Retina (tissue), 1 donor: ENCODE data around the gene ETF1.

Experiments
- DNase-seq: peaks from one replicate; pipeline ENCODE4 v3.0.0-alpha.2; 2016

ETF1 gene

DNA sequence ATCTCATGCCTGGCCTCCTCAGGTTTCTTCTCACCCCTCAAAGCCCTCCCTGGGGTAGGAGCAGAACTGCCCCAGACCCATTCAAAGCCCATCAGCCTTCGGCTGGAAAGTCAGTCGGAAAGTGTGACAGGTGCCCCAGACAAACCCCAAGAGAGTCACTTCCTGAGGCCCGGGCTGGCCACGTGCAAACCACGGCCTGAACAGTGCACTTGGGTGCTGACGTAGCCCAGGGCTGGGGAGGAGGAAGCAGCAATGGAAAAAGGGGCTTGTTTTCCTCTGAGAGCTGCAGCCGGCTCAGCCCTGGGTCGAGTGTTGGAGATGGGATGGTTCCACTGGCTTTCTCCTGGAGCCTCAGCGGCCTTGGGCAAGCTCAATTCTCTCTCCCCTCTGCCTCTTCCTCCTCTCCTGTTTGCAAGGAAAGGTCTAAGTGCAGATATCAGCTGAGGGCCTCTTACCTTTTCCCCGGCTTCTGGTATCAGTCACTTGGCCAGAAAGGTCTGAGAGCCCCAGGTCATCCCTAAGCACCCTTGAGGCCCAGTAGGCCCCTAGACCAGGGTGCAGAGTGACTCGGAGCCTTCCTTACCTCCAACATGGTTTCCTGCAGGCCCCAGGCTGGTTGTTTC, 83.6 kb downstream of the ETF1 start:
- DNase-seq: no peak

DNA sequence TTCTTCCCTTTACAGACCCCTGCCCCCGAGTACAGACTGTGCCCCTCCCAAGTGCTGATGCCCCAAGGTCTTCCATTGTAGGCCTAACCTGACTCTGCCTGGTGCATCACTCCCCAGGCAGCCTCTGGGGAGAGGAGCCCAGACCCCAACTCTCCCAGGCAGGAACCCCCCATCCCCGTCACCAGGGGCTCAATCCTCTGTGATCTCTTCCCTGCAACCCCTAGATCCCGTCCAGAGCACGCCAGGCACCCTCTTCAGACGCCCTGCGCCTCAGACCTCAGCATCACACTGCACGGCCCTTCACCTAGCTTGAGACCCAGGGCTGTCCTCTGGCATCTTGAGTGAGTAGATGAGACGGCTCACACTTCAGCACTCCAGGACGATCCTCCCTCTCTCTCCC, 84.2 kb downstream of the ETF1 start:
- DNase-seq: no peak

- DNase-seq: no peak
Measured at GRCh38 chr5:138458384-138458783, 84.7 kb downstream of the ETF1 start.

DNA sequence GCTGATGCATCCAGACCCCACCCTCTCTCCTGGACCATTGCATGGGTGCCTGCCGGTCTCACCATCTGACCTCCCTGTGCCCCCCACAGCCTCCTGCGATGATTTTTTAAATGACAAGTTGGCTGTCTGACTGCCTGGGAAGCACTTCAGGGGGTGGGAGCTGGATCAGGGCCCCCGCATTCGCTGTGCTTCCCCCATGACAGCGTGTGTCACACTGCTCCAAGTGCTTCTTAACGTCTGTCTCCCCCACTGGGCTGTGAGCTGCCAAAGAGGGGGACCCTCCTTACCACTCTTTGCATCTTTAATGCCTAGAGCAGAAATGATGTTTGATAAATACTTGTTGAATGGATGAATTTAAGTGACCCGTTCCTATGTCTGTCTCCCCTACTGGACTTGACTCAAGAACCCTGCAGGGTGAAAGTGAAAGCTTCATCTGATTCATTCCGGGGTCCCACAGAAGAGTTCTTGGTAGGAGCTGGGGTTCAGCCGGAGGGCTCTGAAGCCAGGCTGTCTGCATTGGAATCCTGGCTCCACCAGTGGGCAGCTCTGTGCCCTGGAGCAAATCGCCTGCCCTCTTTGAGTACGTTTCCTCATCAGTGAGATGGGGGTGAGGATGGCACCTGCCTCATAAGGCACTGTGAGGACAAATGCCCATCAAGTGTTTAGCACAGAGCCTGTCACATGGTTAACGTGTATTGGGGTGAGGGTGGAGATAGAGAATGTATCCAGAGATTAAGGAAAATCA, 85.3 kb downstream of the ETF1 start:
- DNase-seq: no peak
